GM12878 (cell line): ENCODE measurements around the gene GID8. TPM values are rescaled to one million over a fixed set of nuclear protein-coding genes. Genes with fewer than 3 reads are reported as not detected.

Source experiments
- ATAC-seq: fragments of 200-7000 bp; cut with Tn5 transposase; 3 replicates; pipeline ENCODE4 v1.9.1; 2020; ENCODE audit warnings: mild to moderate bottlenecking, moderate library complexity
- BruUV-seq: library from RNA; stranded (reverse); fragments of 400-500 nt; replicated peaks from 2 replicates; lab custom pipeline; 2021; lab: Mats Ljungman, UMichigan
- CTCF ChIA-PET: fragments of 300-600 bp; sonication (Branson Sonifier 250); formaldehyde crosslinking; extraction: SDS; loops from one replicate; lab custom pipeline; 2021; ENCODE audit warnings: inconsistent platforms; lab: Yijun Ruan, JAX
- POLR2A ChIA-PET: fragments of 350-600 bp; formaldehyde crosslinking; extraction: SDS; loops from one replicate; lab custom pipeline; 2021; ENCODE audit warnings: inconsistent platforms; lab: Charles Lee
- RAD21 ChIA-PET: fragments of 300-600 bp; sonication (Branson Sonifier 250); formaldehyde crosslinking; loops from one replicate; lab custom pipeline; 2023; ENCODE audit warnings: antibody characterized with exemption; ENCODE audit not compliant: unreplicated experiment; lab: Charles Lee
- SMC1A ChIA-PET: fragments of 300-600 bp; sonication (Branson Sonifier 250); formaldehyde crosslinking; loops from one replicate; lab custom pipeline; 2023; ENCODE audit not compliant: unreplicated experiment, uncharacterized antibody; lab: Charles Lee
- DNase-seq: peaks from one replicate; pipeline ENCODE4 v3.0.0-alpha.2; 2011; ENCODE audit warnings: low read depth, low spot score
- FAIRE-seq: peaks from 3 replicates; lab custom pipeline; 2011; peaks lifted over from hg19 to GRCh38; lab: Jason Lieb, UNC
- H2AFZ ChIP-seq: 2 replicates; pipeline ENCODE4 v1.6.0; 2011; ENCODE audit warnings: low read depth, low read length, control low read depth; ENCODE audit not compliant: control insufficient read depth
- H3K27ac ChIP-seq: 2 replicates; pipeline ENCODE4 v1.5.1; 2011; ENCODE audit warnings: control low read depth; ENCODE audit not compliant: control insufficient read depth, insufficient read depth
- H3K27me3 ChIP-seq, 2 experiments: replicated peaks in 1 of 2; 2 replicates each; pipeline versions ENCODE4 v1.6.0 to v1.6.1; 2011; ENCODE audit warnings: low read length in 1 of 2; ENCODE audit not compliant: control insufficient read depth in 2 of 2, insufficient read depth in 2 of 2
- H3K36me3 ChIP-seq, 2 experiments: 2 replicates each; pipeline ENCODE4 v1.5.1; 2011; ENCODE audit warnings: low read length in 1 of 2; ENCODE audit not compliant: control insufficient read depth in 2 of 2, insufficient read depth in 2 of 2
- H3K4me1 ChIP-seq: 2 replicates; pipeline ENCODE4 v1.6.1; 2011; ENCODE audit warnings: mild to moderate bottlenecking, low read length, moderate library complexity, mixed read lengths; ENCODE audit not compliant: control insufficient read depth, insufficient read depth
- H3K4me2 ChIP-seq: 2 replicates; pipeline ENCODE4 v1.6.0; 2011; ENCODE audit warnings: control low read depth; ENCODE audit not compliant: control insufficient read depth, insufficient read depth
- H3K4me3 ChIP-seq: fragments of 200-600 bp; sonication (generic); 2 replicates; pipeline ENCODE4 v1.5.1; 2016
- H3K79me2 ChIP-seq: 2 replicates; pipeline ENCODE4 v1.6.0; 2011; ENCODE audit warnings: low read length; ENCODE audit not compliant: control insufficient read depth, insufficient read depth
- H3K9ac ChIP-seq: 2 replicates; pipeline ENCODE4 v1.8.0; 2011; ENCODE audit warnings: low read length, control low read depth, mixed read lengths; ENCODE audit not compliant: control insufficient read depth, insufficient read depth
- H3K9me3 ChIP-seq: replicated peaks from 3 replicates; pipeline ENCODE4 v1.5.1; 2011; ENCODE audit warnings: mild to moderate bottlenecking, low read length; ENCODE audit not compliant: control insufficient read depth, insufficient read depth
- H4K20me1 ChIP-seq: 2 replicates; pipeline ENCODE4 v1.6.0; 2011; ENCODE audit not compliant: control insufficient read depth, insufficient read depth
- HDAC2 ChIP-seq: fragments of 200-600 bp; sonication (generic); IDR thresholded peaks from 2 replicates; pipeline ENCODE4 v1.6.1; 2017
- HSF1 ChIP-seq: fragments of 150-350 bp; IDR thresholded peaks from 2 replicates; pipeline ENCODE4 v1.6.1; 2014; ENCODE audit warnings: mild to moderate bottlenecking, low read depth, low read length
- MLLT1 ChIP-seq: fragments of 450-650 bp; IDR thresholded peaks from 2 replicates; pipeline ENCODE4 v1.6.1; 2016; ENCODE audit warnings: mild to moderate bottlenecking
- MXI1 ChIP-seq: fragments of 150-350 bp; IDR thresholded peaks from 2 replicates; pipeline ENCODE4 v1.6.1; 2011; ENCODE audit warnings: low read depth, mild to moderate bottlenecking, inconsistent platforms, low read length, improper control_type of control experiment
- POLR2A ChIP-seq: IDR thresholded peaks from 2 replicates; pipeline ENCODE4 v1.6.1; 2011; ENCODE audit warnings: low read depth, mild to moderate bottlenecking, low read length
- POLR2AphosphoS5 ChIP-seq: IDR thresholded peaks from 2 replicates; pipeline ENCODE4 v1.6.1; 2011; ENCODE audit warnings: mild to moderate bottlenecking, low read length, inconsistent platforms
- RBBP5 ChIP-seq: fragments of 200-600 bp; sonication (generic); conservative IDR thresholded peaks from 2 replicates; pipeline ENCODE4 v1.6.1; 2016
- YBX1 ChIP-seq: fragments of 450-650 bp; IDR thresholded peaks from 2 replicates; pipeline ENCODE4 v1.6.1; 2016; ENCODE audit warnings: antibody characterized with exemption
- ZNF687 ChIP-seq: fragments of 450-650 bp; IDR thresholded peaks from 2 replicates; pipeline ENCODE4 v1.6.1; 2017; ENCODE audit warnings: mild to moderate bottlenecking, moderate library complexity
- WGBS: methylation state at CpG from one replicate; pipeline ENCODE4 v1.1.6; 2016; ENCODE audit warnings: low lambda C conversion rate; ENCODE audit not compliant: insufficient replicate concordance, insufficient coverage; ENCODE audit errors: missing lambda C conversion rate; 5-methylcytosine and 5-hydroxymethylcytosine counted together
- in situ Hi-C: fragments of 300-500 bp; cut with MboI; formaldehyde crosslinking; loops from 9 replicates; pipeline ENCODE4 v1.14.3; 2018; ENCODE audit warnings: mixed read lengths
- intact Hi-C: fragments of 100-400 bp; cut with micrococcal nuclease; formaldehyde crosslinking; loops from one replicate; pipeline ENCODE4 v1.14.2; 2022; ENCODE audit not compliant: unreplicated experiment
- polyA plus RNA-seq, 11 experiments: library from polyadenylated mRNA; depleted of rRNA in 4 of 11; unstranded in 6 of 11; stranded (reverse) in 5 of 11; fragments of >200 nt; fragmentation: Nextera tagmentation in 4 of 11; fragmentation: Illumina TruSeq in 1 of 11; extraction: Ambion mirVana in 4 of 11; extraction: Trizol in 1 of 11; gene quantifications; 1 replicate in 1 of 11; 2 replicates in 10 of 11; pipeline versions ENCODE4 v1.2.1 to v1.2.3, GENCODE V29; 2011 to 2016; ENCODE audit warnings: inconsistent platforms in 2 of 11, missing spikeins in 2 of 11, low read depth in 1 of 11
- total RNA-seq, 4 experiments: library from RNA; depleted of rRNA in 3 of 4; stranded (reverse); fragments of >200 nt in 3 of 4; fragmentation: Illumina TruSeq in 1 of 4; extraction: Trizol in 1 of 4; gene quantifications; 2 replicates each; pipeline versions ENCODE4 v1.2.1 to v1.2.3, GENCODE V29; 2013 to 2021

GID8 gene
- total and polyA plus RNA-seq, 10 of the 15 experiments (the other 5 are each of a cell fraction or from before 2014, with no cell fraction given), result 12.0 to 33.8 (median 22.2) TPM

- Histone ChIP-seq H3K27ac (no peak overlapping the region), H3K4me1 (peaks cover 3% of the 10 kb centered on the region; the same call in 1 of the 2 replicates), H3K4me2 (no peak overlapping the region), H3K27me3 (no peaks in the 10 kb centered on the region), H3K4me3 (no peak overlapping the region), H2AFZ (no peak overlapping the region), H3K9me3 (no peaks in the 10 kb centered on the region), H3K36me3 (peaks cover 30 to 46% of the 10 kb centered on the region in 2 experiments)
- DNase-seq (no peak), FAIRE-seq (no peak), ATAC-seq (no peak)
- 86% methylated on average over 11 of the region's 11 CpGs for WGBS
- ChIA-PET SMC1A (no interaction called here), RAD21 (no interaction called here), CTCF (no interaction called here), POLR2A (no interaction called here)
- BruUV-seq, result no TSS peak
- in situ Hi-C loops, result no loop called here
- intact Hi-C loops, result no loop called here
- TF ChIP-seq HSF1 (no peak), MXI1 (no peak), ZNF687 (no peak), MLLT1 (no peak), POLR2A (peak; percentile 50), RBBP5 (no peak), YBX1 (no peak), POLR2AphosphoS5 (0 out of 2 replicates have a peak, but pooled peaks have one; percentile 23), HDAC2 (no peak)
- TF ChIP-seq, all 136 proteins: peak for 2
- H3K9ac ChIP-seq, result no peak overlapping the region
- peaks cover 6% of the 10 kb centered on the region for H4K20me1 ChIP-seq
- peaks cover 29% of the 10 kb centered on the region for H3K79me2 ChIP-seq
These were observed 27.7 kb upstream of the GID8 start for GRCh38 chr20:62910217-62910766.
